ENCODE data around the gene DCAF4. TPM values are rescaled to one million over a fixed set of nuclear protein-coding genes. Genes with fewer than 3 reads are reported as not detected.
"Not testable (repeated sequence)": the region's sequence is repeated elsewhere in the genome, so short reads cannot be mapped to it uniquely, and the experiment has no call there.

DCAF4 gene
- polyA plus RNA-seq, 1 experiment = 14.7 TPM

GRCh38 chr14:73003681-73004080, 77.4 kb downstream of the DCAF4 start:
- ChIA-PET POLR2A (interaction anchor here (0.7 kb wide), 1 partner anchor 16 kb away, joined by 4 read pairs; no protein-coding TSS in a partner anchor), CTCF (no interaction called here)
- H3K9me3 ChIP-seq (ENCODE audit: control insufficient read depth, insufficient read depth, low read length) = no peaks in the 10 kb centered on the region
- TF ChIP-seq CTCF (IDR thresholded peaks at IDR 0.05; ENCODE audit: low read depth, low read length) = no peak
- DNase-seq (ENCODE audit: low read depth, low spot score) = no peak
- no peak overlapping the region for H3K27ac ChIP-seq (ENCODE audit: low read depth, low read length)
- no peaks in the 10 kb centered on the region for H3K27me3 ChIP-seq (ENCODE audit: control insufficient read depth, insufficient read depth, low read length)
- no peak overlapping the region for H3K4me3 ChIP-seq (ENCODE audit: low read depth, low read length)

GRCh38 chr14:73004641-73005040, 78.4 kb downstream of the DCAF4 start:
- H3K27ac ChIP-seq (ENCODE audit: low read depth, low read length); H3K27me3 ChIP-seq (ENCODE audit: control insufficient read depth, insufficient read depth, low read length); H3K4me3 ChIP-seq (ENCODE audit: low read depth, low read length); POLR2A ChIA-PET; H3K9me3 ChIP-seq (ENCODE audit: control insufficient read depth, insufficient read depth, low read length); CTCF ChIA-PET; DNase-seq (ENCODE audit: low read depth, low spot score): not testable (repeated sequence)

- Histone ChIP-seq H3K4me3 (ENCODE audit: low read depth, low read length) (no peak overlapping the region), H3K27ac (ENCODE audit: low read depth, low read length) (no peak overlapping the region), H3K9me3 (ENCODE audit: control insufficient read depth, insufficient read depth, low read length) (no peaks in the 10 kb centered on the region), H3K27me3 (ENCODE audit: control insufficient read depth, insufficient read depth, low read length) (no peaks in the 10 kb centered on the region)
- no peak for DNase-seq (ENCODE audit: low read depth, low spot score)
- CTCF ChIA-PET = no interaction called here
- POLR2A ChIA-PET = interaction anchor here (1.1 kb wide), 1 partner anchor 50 kb away, joined by 3 read pairs; the partner anchor contains the start of gene RBM25
- no peak for TF ChIP-seq CTCF (IDR thresholded peaks at IDR 0.05; ENCODE audit: low read depth, low read length)
These were observed 81.6 kb downstream of the DCAF4 start for GRCh38 chr14:73007835-73008234.

- peak; percentile 59 for DNase-seq (ENCODE audit: low read depth, low spot score)
- Histone ChIP-seq H3K27me3 (ENCODE audit: control insufficient read depth, insufficient read depth, low read length) (no peaks in the 10 kb centered on the region), H3K9me3 (ENCODE audit: control insufficient read depth, insufficient read depth, low read length) (no peaks in the 10 kb centered on the region), H3K4me3 (ENCODE audit: low read depth, low read length) (no peak overlapping the region), H3K27ac (ENCODE audit: low read depth, low read length) (peak overlapping the region; percentile 72)
- no peak for TF ChIP-seq CTCF (IDR thresholded peaks at IDR 0.05; ENCODE audit: low read depth, low read length)
- POLR2A ChIA-PET = interaction anchor here (1.1 kb wide), 1 partner anchor 49 kb away, joined by 3 read pairs; the partner anchor contains the start of gene RBM25
- CTCF ChIA-PET = no interaction called here
These were observed 82.2 kb downstream of the DCAF4 start for GRCh38 chr14:73008501-73008900.

Other genes with a start within 250 kb of the DCAF4 start
- 15.8 and 18.1 TPM in 2 replicates for gene DPF3, start 32.4 kb upstream of the DCAF4 start, polyA plus RNA-seq (2011; rRNA removed)
- gene ZFYVE1, start 100.6 kb downstream of the DCAF4 start, polyA plus RNA-seq (2011; rRNA removed) = 24.5 and 27.4 TPM in 2 replicates
- gene RBM25, start 132.1 kb downstream of the DCAF4 start, polyA plus RNA-seq (2011; rRNA removed) = 48.2 and 52.4 TPM in 2 replicates
- 20.2 and 37.3 TPM in 2 replicates for gene PSEN1, start 210.0 kb downstream of the DCAF4 start, polyA plus RNA-seq (2011; rRNA removed)